HL-60 (cell line): Measurements from ENCODE around the gene PKD1.

Experiments used
- POLR2AphosphoS5 ChIP-seq: IDR thresholded peaks from 2 replicates; pipeline ENCODE4 v1.6.1; 2012; ENCODE audit warnings: low read depth
- TF ChIP-seq, protein P1 (sequence below): IDR thresholded peaks from one replicate; pipeline ENCODE4 v1.5.1; 2011; ENCODE audit warnings: low read length, control low read depth, inconsistent platforms; ENCODE audit not compliant: insufficient read depth

GRCh38 chr16:2122429-2122828 lies 13.3 kb downstream of the PKD1 start:
- TF ChIP-seq, protein P1, sequence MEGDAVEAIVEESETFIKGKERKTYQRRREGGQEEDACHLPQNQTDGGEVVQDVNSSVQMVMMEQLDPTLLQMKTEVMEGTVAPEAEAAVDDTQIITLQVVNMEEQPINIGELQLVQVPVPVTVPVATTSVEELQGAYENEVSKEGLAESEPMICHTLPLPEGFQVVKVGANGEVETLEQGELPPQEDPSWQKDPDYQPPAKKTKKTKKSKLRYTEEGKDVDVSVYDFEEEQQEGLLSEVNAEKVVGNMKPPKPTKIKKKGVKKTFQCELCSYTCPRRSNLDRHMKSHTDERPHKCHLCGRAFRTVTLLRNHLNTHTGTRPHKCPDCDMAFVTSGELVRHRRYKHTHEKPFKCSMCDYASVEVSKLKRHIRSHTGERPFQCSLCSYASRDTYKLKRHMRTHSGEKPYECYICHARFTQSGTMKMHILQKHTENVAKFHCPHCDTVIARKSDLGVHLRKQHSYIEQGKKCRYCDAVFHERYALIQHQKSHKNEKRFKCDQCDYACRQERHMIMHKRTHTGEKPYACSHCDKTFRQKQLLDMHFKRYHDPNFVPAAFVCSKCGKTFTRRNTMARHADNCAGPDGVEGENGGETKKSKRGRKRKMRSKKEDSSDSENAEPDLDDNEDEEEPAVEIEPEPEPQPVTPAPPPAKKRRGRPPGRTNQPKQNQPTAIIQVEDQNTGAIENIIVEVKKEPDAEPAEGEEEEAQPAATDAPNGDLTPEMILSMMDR = no peak
- no peak for TF ChIP-seq POLR2AphosphoS5
